Measurements from ENCODE around the gene IFRD1.

Gene IFRD1

DNA sequence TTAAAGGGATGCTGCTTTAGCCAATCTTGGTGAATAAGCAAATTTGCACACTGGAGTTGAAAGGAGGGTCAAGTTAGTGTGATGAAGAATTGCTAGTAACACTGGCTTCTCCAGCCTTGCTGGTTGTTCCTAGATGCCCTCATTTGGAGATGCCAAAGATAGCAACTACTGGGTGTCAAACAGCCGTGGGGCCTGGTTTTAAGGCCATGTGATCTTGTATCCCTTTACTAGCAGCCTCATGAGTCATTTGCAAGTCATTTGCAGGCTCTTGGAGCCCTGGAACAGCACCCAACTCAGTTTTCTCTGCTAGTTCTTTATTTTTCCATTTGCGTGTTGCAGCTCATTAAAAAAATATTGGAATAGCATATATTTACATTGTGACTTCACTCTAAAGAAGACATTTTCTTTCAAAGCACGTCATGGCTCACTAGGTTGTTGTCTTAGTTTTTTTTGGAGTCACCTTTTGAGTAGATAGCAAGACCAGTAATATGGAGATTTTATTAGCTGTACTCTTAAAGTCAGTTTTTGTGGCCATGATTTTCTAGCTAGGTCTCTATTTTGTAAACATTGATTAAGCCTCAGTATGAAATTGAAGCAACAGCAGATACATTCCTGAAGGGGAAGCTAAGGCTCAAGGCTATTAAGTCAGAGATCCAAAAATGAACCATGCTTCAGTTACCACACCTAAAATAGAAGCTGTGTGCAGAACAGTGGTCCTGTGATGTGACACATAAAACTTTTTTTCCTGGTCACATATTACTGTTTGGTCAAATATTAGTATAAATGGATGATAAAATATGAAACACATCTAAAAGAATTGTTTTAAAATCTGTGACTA is 31.8 kb downstream of the IFRD1 start:
- H3K4me3 ChIP-seq (replicated peaks; ENCODE audit: low read depth, low read length) = no peak overlapping the region
- peak; percentile 52 for DNase-seq (ENCODE audit: extremely low read depth, low read depth)
- TF ChIP-seq, protein P1, sequence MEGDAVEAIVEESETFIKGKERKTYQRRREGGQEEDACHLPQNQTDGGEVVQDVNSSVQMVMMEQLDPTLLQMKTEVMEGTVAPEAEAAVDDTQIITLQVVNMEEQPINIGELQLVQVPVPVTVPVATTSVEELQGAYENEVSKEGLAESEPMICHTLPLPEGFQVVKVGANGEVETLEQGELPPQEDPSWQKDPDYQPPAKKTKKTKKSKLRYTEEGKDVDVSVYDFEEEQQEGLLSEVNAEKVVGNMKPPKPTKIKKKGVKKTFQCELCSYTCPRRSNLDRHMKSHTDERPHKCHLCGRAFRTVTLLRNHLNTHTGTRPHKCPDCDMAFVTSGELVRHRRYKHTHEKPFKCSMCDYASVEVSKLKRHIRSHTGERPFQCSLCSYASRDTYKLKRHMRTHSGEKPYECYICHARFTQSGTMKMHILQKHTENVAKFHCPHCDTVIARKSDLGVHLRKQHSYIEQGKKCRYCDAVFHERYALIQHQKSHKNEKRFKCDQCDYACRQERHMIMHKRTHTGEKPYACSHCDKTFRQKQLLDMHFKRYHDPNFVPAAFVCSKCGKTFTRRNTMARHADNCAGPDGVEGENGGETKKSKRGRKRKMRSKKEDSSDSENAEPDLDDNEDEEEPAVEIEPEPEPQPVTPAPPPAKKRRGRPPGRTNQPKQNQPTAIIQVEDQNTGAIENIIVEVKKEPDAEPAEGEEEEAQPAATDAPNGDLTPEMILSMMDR (IDR thresholded peaks at IDR 0.05; ENCODE audit: low read depth, low read length, missing control alignments) = no peak

DNA sequence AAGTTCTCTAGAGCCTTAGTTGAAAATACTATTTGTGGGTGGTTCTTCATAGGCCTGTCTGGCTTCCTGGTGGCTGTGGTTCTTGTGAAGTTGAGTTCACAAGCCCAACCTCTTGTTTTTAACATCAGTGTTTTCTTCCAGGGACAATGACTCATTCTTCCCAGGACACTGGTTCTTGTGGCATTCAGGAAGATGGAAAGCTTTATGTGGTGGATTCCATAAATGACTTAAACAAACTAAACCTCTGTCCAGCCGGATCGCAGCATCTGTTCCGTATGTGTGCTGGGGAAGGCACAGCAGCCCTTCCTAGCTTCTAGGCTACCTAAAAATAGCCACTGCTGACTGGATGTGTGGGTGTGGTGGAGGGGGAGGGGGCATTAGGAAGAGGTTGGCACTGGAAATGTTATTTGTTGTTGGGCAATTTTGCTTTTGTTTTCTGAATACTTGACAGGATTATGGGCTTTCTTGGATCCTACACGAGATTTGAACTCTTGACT is 34.5 kb downstream of the IFRD1 start:
- H3K4me3 ChIP-seq (replicated peaks; ENCODE audit: low read depth, low read length) = no peak overlapping the region
- DNase-seq (ENCODE audit: extremely low read depth, low read depth) = peak; percentile 95
- TF ChIP-seq, protein P1 (IDR thresholded peaks at IDR 0.05; ENCODE audit: low read depth, low read length, missing control alignments) = no peak

DNA sequence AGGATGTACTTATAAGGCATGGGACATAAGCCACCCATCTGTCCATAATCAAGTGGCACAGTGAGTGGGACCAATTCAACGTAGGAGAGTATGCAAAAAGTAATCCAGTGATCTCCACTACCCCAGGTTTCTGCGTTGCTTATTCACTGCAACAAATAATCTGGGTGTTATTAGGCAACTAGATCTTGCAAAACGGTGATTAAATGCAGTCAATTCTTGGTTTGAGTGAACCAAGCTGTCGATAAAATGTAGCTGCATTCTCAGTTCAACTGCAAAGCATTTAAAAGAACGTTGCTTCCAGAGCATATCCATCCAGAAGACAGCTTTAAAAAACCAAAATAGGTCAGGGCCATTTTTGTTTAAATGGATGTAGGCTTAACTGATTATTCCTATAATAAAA is 35.5 kb downstream of the IFRD1 start:
- no peak overlapping the region for H3K4me3 ChIP-seq (replicated peaks; ENCODE audit: low read depth, low read length)
- DNase-seq (ENCODE audit: extremely low read depth, low read depth) = no peak
- TF ChIP-seq, protein P1 (IDR thresholded peaks at IDR 0.05; ENCODE audit: low read depth, low read length, missing control alignments) = no peak

DNA sequence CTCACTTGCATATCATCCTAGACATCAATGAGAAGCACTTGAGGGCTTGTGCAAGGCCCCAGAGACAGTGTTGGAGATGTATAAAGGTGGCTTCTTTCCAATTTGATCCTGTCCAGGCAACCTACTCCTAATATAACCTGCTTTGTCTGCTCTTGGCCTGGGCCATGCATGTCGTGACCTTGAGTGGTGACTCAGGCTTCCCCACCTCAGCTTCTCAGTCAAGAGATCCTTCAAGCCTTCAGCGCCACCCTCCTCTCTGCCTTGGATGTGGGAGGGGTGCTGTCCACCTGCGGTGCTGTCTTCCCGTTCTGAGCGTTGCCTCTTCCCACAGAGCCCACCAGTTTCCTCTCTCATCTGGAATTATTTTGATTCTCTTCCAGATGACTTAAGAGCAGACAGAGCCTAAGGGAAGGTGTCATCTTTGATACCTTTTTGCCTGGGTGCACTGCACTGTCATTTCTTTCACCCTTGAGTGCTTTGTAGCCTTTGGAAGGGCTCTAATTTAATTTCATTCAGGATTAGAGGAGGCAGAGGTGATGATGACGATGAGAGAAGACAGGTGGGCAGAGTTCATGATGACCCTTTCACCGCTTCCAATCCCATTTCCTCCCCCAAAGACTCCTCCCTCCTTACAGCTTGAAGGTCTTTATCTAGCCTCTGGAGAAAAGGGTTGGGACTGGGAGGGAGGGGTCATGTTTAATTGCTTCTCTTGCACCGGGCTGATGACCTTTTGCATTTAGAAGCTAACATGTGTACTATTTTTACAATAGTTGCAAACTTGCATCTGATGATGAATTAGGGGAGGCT is 37.4 kb downstream of the IFRD1 start:
- H3K4me3 ChIP-seq (replicated peaks; ENCODE audit: low read depth, low read length) = no peak overlapping the region
- TF ChIP-seq, protein P1 (IDR thresholded peaks at IDR 0.05; ENCODE audit: low read depth, low read length, missing control alignments) = no peak
- no peak for DNase-seq (ENCODE audit: extremely low read depth, low read depth)

DNA sequence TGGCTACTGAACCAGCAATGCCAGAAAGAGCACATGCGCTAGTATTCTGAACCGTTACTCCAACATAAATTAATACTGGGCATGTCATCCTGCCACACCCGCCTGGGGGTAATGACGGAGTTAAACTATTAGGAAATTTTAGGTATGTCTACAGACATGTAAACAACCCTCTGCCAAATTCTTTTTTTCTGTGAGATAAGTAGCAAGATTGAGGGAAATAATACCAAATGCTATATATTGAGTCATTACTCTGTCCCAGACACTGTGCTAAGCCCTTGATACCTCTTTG is 37.9 kb downstream of the IFRD1 start:
- TF ChIP-seq, protein P1 (IDR thresholded peaks at IDR 0.05; ENCODE audit: low read depth, low read length, missing control alignments) = no peak
- no peak for DNase-seq (ENCODE audit: extremely low read depth, low read depth)
- no peak overlapping the region for H3K4me3 ChIP-seq (replicated peaks; ENCODE audit: low read depth, low read length)

DNA sequence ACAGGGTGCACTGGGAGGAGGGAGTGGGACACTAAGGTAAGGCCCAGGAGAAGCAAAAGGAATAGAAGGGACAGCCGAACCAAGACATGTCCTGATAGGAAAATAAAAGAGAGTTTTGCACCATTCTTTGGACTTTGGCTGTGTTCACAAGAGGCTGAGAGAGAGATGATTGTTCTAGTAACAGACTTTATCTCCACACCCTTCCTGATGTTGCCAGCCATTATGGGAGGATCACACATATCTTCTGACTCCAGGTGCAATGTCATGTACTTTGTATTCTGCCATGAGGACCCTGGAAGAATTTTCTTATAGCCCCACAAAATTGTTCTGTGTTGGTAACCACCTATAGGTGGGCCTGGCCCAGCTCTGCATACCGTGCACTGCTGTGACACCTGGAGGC is 41.9 kb downstream of the IFRD1 start:
- DNase-seq (ENCODE audit: extremely low read depth, low read depth) = no peak
- no peak overlapping the region for H3K4me3 ChIP-seq (replicated peaks; ENCODE audit: low read depth, low read length)
- TF ChIP-seq, protein P1 (IDR thresholded peaks at IDR 0.05; ENCODE audit: low read depth, low read length, missing control alignments) = no peak
